PFSK-1 (cell line): ENCODE measurements around the gene IDI2.

ENCODE experiments used
- POLR2AphosphoS5 ChIP-seq: IDR thresholded peaks from 2 replicates; pipeline ENCODE4 v1.6.1; 2012; ENCODE audit warnings: low read depth, mild to moderate bottlenecking, control low read depth, low read length, moderate library complexity
- REST ChIP-seq, 2 experiments: IDR thresholded peaks; 2 replicates each; pipeline versions ENCODE4 v1.6.1 to v1.8.0; 2011 to 2012; ENCODE audit warnings: low read depth in 2 of 2, low read length in 2 of 2, control low read depth in 1 of 2, inconsistent platforms in 1 of 2, mild to moderate bottlenecking in 1 of 2, moderate library complexity in 1 of 2; ENCODE audit not compliant: insufficient read depth in 1 of 2
- SIN3A ChIP-seq: IDR thresholded peaks from 2 replicates; pipeline ENCODE4 v1.6.1; 2012; ENCODE audit warnings: mild to moderate bottlenecking, low read length, moderate library complexity, borderline replicate concordance; ENCODE audit not compliant: insufficient read depth
- TAF1 ChIP-seq: IDR thresholded peaks from 2 replicates; pipeline ENCODE4 v1.6.1; 2012; ENCODE audit warnings: low read length, control low read depth, borderline replicate concordance; ENCODE audit not compliant: insufficient read depth

- no peak for TF ChIP-seq TAF1
- no peak for TF ChIP-seq REST (IDR thresholded peaks at IDR 0.05; ENCODE audit: insufficient read depth in 1 of 2, low read depth in 2 of 2, low read length in 2 of 2)
- TF ChIP-seq POLR2AphosphoS5: no peak
- TF ChIP-seq SIN3A: no peak
These were observed at the start of gene IDI2 for GRCh38 chr10:1025683-1026082.
